Spleen (tissue), 7 donors: ENCODE results near the gene ARHGAP24.

Experiments
- CTCF ChIP-seq, 11 experiments: fragments of 200-600 bp in 7 of 11; fragments of 450-650 bp in 4 of 11; sonication (generic) in 4 of 11; IDR thresholded peaks in 8 of 11; conservative IDR thresholded peaks in 3 of 11; 1 replicate in 7 of 11; 2 replicates in 4 of 11; pipeline versions ENCODE4 v1.4.0 to v1.8.0; 2016 to 2021; ENCODE audit warnings: antibody characterized with exemption in 11 of 11, inconsistent platforms in 4 of 11, mild to moderate bottlenecking in 1 of 11
- POLR2A ChIP-seq, 3 donors: fragments of 450-650 bp; IDR thresholded peaks; one replicate each; pipeline ENCODE4 v1.5.1; 2017; ENCODE audit warnings: antibody characterized with exemption in 3 of 3, mild to moderate bottlenecking in 1 of 3
- POLR2AphosphoS5 ChIP-seq, 3 donors: sonication (generic); formaldehyde crosslinking; IDR thresholded peaks; one replicate each; pipeline ENCODE4 v1.5.1; 2017; ENCODE audit warnings: antibody characterized with exemption in 3 of 3
- donor health status: DM: no; HTN: no; CAD: no; lungs with moderate emphysema.
- donor health status: DM: no; HTN: no; CAD: no.
- donor health status: DM: no; HTN: no; CAD: no.

- TF ChIP-seq POLR2AphosphoS5 (IDR thresholded peaks at IDR 0.05): no peak
- no peak for TF ChIP-seq CTCF (IDR thresholded peaks at IDR 0.05 in 8 of 11, conservative IDR thresholded peaks at IDR 0.05 in 3 of 11)
- no peak for TF ChIP-seq POLR2A (IDR thresholded peaks at IDR 0.05)
Observed at GRCh38 chr4:85510632-85510984, 35.7 kb downstream of the ARHGAP24 start.
